GM18907 (cell line): Measurements from ENCODE around the gene CCDC197.

ENCODE experiments used
- ATAC-seq: cut with Tn5 transposase; IDR thresholded peaks from one replicate; pipeline ENCODE4 v1.9.1; 2021; ENCODE audit warnings: mild to moderate bottlenecking, moderate library complexity; ENCODE audit not compliant: unreplicated experiment

CCDC197 gene

DNA sequence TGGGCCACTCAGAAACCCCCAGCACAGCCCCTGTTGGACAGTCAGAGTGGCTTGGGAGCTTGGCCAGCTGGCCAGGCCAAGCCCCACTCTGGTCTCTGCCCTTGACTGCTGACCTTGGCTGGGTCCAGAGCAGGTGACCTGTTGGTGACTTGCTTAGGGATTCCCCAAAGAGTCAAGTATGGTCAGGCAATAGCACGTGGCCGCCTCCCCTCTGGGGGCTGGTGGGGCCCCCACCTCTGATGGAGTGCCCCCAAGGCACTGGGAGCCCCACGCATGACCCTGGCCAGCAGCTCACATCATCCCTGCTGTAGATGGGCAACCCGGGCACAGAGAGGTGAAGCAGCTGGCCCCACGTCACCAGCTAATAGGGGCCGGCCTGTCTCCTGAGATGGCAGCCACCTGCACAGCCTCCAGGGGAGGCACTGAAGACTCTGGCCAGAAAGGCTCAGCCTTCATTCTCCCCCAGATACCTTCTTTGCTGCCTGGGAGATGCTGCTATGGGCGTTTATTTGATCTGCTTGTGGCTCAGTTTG, 1.8 kb downstream of the CCDC197 start:
- no peak for ATAC-seq

DNA sequence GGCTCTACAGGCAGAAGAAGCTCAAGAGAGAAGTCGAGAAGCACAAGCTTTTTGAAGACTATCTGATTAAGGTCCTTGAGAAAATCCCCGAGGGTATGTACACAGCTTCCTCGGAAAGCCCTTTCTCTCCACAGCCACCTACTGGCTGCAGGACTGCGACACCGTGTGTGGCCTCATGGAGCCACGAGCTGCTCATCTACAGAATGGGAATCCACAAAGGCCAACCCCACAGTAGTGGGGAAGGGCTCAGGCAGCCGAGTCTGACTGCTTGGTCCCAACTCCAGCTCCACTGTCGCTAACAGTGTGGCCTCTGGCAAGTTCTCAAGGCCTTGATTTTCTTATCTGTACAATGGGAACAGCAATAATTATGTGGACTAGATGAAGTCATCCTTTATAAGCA, 2.5 kb downstream of the CCDC197 start:
- ATAC-seq: no peak

DNA sequence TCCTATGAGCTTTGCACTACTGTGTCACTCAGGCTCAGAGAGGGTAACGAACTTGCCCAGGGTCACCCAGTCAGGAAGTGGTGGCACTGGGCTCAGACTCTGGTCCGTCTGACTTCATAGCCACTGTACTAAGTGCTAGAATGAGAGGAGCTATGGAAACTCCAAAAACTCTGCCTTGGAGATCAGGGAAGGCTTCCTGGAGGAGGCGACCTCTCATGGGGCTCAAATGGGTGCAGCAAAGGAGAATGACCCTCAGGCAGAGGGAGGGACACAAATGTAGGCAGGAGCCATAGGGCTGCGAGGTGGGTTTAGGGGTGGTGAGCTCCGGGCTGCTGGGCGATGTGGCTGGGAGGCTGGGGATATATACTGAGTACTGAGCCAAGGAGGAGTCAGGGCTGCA, 3.2 kb downstream of the CCDC197 start:
- ATAC-seq: no peak

DNA sequence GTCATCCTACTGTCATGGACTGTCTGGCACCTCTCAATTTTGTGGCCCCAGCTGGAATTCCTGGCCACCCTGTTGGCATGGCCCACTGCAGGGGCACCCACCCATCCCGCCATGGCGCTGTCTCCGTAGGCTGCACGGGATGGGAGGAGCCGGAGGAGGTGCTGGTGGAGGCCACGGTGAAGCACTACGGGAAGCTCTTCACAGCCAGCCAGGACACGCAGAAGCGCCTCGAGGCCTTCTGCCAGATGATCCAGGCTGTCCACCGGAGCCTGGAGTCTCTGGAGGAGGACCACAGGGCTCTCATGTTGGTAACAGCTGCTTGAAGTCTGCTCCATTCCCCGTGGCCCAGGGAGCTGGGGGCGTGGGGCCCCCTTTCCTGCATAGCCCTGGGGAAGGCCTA, 3.9 kb downstream of the CCDC197 start:
- no peak for ATAC-seq

DNA sequence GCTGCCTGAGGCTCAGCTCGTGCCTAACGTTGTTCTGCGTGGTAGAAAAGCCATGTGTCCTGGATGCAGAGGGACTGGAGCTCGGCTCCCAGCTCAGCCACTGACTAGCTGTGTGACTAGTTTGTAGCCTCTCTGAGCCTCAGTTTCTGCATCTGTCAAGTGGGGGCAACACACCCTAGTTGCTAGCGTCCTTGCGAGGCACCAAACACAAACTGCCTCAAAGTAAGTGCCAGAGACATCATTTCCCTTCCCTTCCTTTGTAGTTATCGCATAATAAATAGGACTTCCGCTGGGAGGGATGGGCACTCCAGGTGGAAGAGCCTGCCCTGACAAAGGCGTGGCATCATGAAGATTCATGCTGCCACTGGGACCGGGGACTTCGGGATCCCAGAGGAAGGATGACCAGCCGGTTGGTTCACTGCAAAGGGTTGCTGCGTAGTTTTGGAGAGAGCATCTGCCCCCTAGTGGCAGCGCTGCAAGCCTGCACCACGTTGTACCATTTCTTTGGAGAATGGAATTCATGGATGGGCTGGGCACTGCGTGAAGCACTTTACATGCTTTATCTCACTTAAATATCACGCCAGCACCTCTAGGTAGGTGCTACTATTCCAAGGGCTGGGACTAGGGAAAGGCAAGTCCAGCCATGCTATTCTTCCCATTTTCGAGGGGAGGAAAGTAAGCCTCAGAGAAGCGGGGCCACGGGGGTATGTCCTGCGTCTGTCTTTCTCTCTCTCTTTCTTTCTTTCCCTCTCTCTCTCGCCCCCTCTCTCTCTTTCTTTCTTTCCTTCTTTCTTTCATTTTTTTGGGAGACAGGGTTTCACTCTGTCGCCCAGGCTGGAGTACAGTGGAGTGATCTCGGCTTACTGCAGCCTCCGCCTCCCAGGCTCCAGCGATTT, 4.6 kb downstream of the CCDC197 start:
- ATAC-seq: peak; percentile 63

DNA sequence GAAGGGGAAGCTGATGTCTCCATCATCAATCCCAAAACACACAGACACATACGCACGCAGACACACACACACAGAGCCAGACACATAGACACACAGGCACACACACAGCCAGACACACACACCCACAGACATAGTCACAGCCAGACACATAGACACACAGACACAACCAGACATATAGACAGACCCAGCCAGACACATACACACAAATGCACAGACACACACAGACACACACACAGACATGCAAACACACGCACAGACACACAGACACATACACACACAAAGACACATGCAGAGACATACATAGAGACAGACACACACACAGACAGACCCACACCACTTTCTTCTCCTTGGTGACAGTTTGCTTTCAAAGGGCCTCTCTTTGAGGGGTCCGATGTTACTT, 6.3 kb downstream of the CCDC197 start:
- ATAC-seq: no peak

DNA sequence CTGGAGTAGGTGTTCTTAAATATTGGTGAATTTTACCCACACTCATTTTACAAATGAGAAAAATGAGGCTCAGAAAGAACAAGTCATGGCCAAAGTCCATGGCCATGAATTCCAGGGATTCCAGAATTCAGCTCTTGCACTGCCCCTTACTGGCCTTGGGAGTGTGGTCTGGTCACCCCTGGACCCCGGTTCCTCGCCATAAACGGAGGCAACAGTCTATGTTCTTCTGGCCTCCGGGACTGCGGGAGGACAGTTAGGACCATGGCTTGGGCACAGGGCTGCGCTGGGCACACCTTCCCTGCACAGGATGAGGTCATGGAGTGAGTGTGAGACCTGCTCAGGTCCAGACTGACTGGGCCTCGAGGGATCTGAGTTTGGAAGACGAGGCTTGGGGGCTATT, 6.9 kb downstream of the CCDC197 start:
- no peak for ATAC-seq

DNA sequence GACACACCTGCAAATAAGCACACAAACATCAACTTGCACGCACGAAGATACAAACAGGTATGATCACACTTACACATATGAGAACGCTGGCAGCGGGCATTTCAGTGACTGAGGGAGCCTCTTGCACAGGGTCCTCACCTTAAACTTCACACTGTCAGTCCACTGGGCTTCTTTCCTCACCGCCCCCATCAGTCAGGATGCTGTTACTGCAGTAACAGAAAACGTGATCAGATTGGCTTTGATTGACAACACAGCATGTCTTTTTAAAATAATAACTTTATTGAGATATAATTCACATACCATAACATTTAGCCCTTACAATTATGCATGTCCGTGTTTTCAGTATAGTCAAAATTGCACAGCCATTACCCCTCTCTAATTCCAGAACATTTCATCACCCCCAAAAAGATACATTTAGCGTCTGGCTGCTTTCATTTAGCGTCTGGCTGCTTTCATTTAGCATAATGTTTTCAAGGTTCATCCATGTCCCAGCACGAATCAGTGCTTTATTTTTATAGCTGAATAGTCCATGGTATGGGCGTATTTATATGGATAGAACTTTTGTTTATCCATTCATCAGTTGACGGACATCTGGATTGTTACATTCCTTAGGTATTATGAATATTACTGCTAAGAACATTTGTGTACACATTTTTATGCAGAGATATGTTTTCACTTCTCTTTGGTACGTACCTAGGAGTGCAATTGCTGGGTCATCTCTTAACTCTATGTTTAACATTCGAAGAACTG, 8.4 kb downstream of the CCDC197 start:
- ATAC-seq: no peak

DNA sequence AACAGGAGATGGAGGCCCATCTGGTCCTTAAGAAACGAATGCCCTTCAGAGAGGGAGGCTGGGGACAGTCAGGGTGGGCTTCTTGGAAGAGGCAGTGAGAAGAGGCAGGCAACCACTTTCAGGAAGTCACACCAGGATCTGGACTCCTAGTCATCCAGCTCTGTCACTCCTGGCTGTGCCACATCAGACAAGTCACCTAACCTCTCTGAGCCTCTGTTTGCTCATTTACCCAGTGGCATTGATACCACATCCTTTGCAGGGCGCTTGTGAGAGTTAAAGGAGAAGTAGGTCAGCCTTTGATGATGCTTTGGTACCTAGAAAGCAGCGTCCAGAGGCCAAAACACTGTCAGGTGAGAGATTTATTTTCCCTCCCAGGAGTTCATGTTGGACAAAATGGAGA, 11.1 kb downstream of the CCDC197 start:
- no peak for ATAC-seq

DNA sequence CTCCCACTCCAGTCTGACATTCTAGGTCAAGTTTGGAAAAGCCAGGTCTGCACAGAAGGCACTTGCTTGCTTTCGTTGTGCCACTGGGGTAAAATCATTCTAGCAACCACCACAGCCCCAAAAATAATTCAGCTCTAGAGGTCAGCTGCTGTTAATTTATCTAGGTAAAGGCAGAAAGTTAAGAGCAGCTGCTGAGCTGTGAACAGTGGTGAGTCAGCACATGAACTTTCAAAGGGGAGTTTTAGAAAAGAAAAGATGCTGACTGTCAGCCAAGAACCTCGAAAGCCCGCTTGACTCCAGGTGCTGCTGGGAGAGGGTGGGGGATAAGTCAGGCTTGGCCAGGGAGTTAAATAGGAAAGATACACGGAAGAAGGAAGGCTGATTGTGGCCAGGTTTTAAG, 12.7 kb downstream of the CCDC197 start:
- no peak for ATAC-seq

DNA sequence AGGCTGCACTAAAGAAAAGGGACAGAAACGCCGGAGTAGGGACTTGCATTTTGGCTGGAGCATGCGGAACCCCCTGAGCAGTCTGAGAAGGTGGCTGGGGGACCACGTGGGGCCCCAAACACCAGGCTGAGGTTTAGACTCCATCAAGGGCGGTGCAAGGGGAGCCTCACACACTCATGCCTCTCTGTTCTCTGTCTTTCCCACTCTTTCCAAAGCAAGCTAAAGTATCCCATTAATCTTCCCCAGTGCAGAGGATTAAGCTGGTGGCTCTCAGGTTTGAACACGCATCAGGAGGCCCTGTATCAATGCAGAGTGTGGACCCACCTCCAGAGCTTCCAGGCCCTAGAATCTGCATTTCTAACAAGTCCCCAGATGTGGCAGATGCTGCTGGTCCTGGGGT, 13.5 kb downstream of the CCDC197 start:
- ATAC-seq: no peak

DNA sequence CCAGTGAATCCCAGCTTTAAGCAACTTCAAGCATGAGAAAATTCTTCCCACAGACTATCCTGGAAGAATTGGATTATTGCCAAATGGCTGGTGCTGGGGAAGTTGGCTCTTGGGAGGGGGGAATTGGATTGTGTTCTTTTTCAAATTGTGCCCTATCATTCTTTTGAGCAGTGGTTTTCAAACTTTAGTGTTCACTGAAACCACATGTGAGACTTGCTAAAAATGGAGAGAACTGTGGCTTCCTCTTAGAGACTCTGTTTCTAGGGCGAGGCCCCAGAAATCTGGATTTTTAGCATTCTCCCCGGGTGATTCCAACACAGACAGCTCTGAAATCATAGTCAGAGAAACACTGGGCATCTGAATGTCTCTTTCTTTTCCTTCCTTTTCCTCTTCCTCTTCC, 14.7 kb downstream of the CCDC197 start:
- no peak for ATAC-seq

DNA sequence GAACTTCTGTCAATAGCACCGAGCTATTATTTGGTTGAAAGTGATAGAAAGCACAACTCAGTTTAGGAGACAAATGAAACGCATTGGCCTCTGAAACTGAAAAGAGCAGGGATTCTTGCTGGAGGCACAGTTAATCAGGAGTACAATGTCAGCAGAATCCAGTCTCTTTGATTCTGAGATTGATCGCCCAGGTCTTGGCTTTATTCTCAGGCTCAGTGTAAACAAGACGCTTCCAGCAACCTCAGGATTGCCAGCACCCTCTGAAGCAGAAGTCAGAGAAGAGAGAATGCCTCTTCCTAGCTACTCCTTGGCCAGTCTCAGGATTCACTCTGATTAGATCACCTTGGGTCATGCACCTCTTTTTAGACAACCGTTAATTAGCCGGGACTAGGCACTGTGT, 17.3 kb downstream of the CCDC197 start:
- ATAC-seq: no peak

DNA sequence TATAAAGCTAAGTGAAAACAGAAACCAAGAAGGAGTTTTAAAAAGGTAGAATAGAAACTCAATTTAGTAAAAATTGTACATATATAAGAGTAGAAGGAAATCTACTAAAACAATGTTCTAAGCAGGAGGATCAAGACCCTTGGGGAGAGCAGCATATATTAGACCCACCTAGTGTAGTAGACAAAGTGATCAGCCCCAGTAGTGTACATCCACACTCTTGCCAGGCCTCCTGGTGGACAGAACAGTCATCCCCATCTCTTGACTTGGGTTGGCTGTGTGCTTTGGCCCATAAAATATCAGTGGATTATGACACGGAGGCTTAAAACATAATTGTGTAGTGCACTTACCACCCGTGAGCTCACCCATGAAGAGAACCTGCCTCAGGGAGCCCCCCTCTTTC, 18.1 kb downstream of the CCDC197 start:
- no peak for ATAC-seq

DNA sequence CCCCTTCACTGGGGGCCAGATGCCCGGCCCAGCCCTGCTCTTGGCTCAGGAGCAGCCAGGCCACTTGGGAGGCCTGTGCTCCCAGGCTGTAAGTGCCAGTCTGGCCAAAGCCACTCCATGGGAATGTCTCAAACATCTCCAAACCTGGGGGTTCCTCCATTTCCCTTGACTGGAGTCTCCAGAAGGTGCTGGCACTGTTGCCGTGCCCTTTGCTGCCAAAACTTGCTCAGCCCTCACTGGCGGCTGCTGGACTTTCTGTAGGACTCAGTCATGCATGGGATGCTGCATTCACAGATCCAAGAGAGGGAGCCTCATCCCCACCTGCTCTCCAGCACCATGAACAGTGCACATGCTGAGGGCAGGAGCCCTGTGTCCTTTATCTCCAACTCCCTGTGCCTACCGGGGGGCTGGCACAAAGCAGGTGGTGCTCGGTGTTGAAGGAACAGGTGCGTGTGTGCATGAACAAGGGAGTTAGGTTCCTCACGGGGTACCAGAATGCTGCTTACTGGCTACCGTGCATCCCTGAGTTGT, 19.4 kb downstream of the CCDC197 start:
- no peak for ATAC-seq

DNA sequence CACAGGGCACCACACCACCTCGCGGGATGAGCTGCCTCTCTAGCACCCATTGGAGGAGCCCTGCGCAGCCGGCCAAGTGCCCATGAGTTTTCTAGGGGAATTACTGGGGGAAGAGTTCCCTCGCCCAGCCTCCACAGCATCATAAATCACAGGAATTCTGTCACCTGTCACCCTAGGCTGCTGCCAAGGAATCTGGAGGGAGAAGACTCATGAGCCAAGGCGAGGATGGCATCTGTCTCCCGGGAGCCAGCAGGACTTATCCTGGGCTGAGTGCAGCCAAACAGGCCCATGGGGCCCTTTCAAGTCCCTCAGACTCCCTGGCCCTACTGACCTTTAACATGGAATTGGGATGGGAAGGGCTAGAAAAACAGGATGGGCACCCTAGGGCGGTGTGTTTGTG, 21.2 kb downstream of the CCDC197 start:
- no peak for ATAC-seq

DNA sequence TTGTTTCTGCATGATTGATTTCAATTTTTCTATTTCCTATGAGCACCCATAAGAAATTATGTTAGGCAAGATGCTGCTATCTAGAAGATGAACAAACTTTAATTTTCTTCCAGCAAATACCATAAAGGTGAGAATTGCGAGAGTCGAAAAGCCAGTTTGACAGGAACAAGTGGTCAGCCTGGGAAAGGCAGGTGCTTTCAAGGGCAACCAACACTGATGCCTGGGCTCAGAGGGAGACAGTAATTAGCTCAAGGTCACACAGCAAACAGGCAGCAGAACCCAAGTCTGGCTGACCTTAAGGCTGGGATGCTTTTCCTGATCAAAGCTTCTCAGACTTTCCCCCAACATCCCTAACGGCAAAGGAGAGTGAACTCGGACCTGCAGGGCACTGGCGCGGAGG, 22.2 kb downstream of the CCDC197 start:
- ATAC-seq: no peak

DNA sequence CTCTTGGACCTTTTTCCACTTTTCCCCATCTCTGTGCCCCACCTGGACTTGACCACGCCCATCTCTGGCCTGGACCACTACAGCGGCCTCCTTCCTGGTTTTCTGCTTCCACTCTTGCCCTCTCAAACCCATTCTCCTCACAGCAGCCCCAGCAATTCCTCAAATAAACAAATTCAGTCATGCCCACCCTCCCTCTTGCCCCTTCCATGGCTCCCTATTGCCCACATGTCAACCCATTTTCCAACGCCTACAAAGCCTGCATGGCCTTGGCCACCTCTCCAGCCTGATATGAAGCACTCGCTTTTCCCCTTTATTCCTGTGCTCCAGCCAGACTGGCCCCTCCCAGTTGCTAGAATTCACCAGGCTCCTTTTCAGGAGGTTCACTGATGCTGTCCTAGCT, 23.2 kb downstream of the CCDC197 start:
- ATAC-seq: no peak

DNA sequence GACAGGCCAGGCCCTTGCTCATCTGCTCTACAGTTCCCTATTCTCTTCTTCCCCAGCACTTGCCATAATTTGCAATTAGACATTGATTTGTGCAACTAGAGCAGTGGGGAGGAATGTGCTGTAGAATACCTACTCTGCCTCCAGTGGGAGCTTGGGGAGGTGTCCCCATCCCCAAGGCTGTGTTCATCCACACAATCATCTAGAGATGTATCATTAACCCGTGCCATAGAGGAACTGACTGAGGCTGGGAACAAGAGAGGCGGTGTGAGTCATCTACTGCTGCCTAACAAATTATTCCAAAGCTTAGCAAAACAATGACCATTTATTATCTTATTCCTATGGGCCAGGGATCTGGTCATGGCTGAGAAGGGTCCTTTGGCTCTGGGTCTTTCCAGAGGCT, 23.9 kb downstream of the CCDC197 start:
- no peak for ATAC-seq

DNA sequence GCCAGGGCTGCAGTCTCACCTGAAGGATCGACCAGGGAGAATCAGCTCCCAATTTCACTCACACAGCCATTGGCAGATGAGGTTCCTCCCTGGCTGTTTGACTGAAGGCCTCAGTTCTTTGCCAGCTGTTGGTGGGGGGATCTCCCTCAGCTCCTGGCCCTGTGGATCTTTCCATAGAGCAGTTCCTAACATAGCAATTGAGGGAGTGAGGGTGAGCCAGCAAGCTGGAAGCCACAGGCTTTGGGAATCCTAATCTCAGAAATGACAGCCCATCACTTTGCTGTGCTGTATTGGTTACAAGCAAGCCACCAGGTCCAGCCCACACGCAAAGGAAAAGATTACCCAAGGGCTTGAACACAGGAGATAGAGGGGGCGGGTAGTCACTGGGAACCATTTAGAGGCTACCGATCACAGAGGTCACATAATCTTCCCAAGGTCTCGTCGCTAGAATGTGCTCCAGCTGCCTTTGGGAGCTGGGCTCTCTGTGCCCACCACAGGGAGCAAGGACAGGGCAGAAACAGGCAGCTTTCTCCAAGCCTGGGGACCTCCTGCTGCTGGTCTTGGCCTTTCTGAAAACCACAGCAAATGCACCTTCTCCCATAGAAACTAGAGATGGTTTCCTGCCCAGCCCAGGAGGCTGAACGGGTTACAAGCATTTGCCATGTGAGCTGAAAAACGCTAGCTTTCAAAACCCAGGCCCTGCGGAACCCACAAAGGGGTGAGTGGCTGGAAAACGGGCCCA, 24.5 kb downstream of the CCDC197 start:
- ATAC-seq: no peak
